HG02970 (cell line): ENCODE results near the gene IGLON5.

Experiments
- ATAC-seq: cut with Tn5 transposase; IDR thresholded peaks from one replicate; pipeline ENCODE4 v1.9.1; 2021; ENCODE audit warnings: mild to moderate bottlenecking, moderate library complexity, moderate number of reproducible peaks; ENCODE audit not compliant: unreplicated experiment, low FRiP score

The IGLON5 gene

DNA sequence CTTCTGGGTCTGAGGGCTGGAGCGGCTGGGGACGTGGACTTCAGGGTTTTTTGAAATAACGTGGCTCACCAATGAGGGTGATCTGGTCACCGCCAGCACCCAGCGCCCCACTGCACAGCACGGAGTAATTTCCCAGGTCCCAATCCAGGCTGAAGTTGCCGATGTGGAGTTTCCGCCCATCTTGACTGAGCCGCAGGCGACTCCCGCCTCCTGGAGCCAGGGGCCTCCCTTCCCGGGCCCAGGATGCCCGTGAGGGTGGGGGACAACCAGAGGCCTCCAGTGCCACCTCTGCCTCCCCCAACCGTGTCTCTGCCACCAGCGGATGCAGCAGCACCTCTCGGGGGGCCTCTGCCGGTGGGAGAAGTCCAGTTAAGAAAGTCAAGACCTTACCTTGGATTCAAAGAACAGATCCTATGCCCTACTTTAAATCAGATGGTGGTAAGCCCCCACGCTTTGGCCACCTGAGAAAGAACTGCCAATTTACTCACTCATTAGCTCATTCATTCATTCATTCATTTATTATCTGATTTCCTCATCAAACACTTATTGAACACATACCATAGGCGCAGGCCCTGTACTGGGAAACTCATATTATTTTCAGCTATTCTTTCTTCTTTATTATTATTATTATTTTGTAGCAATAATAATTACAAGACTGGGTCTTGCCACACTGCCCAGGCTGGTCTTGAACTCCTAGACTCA is 26.6 kb downstream of the IGLON5 start:
- no peak for ATAC-seq

DNA sequence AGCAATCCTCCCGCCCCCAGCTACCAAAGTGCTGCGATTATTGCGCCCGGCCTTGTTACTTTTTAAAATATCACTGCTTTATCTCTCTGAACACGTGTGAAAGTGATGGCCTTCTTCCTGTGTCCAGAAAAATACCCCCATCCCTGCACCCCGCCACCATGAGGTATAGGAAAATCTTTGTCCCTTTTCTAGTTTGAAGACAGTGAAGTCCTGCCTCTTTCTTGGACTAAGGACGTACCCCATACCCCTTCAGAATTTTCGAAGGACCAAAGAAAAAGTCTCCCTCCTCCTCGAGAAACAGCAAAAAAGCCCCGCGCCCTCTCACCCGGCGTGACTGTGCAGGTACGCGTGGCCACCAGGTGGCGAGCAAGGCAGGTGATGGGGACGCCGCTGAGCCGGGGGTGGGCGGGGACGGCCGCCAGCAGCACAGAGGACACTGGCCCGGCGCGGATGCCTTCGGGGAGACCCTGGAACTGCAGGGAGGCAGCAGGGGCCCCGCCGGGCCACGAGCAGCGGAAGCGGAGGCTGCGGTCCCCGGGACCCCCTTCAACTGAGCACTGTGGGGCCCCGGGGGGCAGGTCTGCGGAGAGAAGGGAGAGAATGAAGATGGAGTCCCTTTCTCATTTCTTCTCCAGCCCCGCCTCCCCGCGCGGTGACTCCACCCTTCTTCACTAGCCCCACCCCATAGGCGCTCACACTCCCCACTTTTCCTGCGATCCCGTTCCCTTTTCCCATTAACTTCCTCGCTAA is 27.3 kb downstream of the IGLON5 start:
- ATAC-seq = peak; percentile 59

GRCh38 chr19:51339313-51339686 is 27.9 kb downstream of the IGLON5 start:
- ATAC-seq = no peak

DNA sequence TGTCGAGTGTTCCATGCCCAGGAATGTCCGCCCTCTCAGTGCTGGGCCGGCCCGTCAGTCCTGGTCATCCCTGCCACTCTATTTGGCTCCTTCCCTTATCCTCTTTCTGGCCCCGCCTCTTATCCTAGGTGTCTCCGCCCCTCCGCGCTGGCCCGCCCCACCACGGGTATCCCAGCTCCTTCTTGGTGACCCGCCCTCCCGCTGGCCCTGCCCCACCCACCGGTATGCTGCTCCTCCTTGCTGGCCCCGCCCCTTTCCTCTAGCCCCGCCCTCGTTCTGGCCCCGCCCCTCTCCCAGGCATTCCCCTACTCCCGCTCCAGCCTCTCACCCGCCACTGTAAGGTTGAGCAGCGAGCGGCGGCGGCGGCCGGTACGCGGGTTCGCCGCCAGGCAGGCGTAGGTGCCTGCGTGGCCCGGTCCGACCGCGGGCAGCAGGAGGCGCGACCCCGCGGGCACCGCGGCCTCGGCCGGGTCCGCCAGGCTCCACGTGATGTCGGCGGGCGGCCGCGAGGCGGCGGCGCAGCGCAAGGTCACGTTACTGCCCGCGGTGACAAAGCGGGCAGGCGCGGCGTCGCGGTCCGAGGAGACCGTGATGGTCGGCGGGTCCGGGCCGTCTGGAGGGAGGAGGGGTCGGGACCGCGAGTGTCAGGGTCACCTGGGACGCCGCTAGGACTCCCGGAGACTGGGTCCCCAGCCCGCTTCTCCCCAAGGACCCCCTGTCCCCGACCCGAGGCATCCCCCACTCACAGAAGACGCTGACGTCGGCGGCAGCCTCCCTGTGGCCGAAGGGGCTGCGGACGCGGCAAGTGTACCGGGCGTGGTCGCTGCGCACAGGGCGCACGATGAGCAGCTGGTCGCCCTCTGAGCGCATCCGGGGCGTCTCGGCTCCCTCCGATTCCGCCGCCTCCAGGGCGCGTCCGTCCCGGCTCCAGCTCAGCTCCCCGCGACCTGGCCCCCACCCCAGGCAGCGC is 28.5 kb downstream of the IGLON5 start:
- peak; percentile 47 for ATAC-seq

GRCh38 chr19:51341066-51341465 is 29.6 kb downstream of the IGLON5 start:
- no peak for ATAC-seq

DNA sequence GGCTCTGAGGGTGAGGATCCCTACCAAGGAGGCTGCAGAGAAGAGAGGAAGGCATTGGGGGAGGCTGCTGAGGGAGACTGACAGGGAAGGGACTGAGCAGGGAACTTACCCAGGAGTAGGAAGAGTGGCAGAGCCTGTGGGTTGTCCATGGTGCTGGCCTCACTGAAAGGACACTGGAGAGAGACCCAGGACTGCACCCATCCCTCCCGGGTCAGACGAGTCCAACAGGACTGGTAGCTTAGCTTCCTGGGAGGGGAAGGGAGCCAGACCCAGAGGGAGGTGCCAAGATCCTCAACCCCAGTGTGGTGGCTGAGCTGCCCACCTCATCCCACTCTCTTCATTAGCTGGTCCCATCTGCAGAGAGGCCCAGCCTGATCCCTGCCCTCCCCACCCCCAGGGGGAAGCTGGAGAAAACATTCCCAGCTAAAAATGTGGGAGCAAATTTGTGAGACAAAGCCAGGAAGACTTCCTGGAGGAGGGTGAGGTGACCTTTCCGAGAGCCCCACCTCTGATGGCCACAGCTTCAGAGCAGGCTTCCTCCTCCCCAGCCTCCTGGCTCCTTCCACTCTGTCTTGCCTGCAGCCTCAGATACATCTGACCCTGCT is 30.6 kb downstream of the IGLON5 start, which contains the start of gene VSIG10L:
Gene VSIG10L (minus strand): TSS at position 164 of the 605 bp plus-strand sequence. CDS start 15 bp downstream, at position 149.
- no peak for ATAC-seq

GRCh38 chr19:51342631-51343569 is 31.5 kb downstream of the IGLON5 start:
- ATAC-seq = no peak

- ATAC-seq = no peak
Observed at GRCh38 chr19:51345076-51345620, 33.7 kb downstream of the IGLON5 start.

DNA sequence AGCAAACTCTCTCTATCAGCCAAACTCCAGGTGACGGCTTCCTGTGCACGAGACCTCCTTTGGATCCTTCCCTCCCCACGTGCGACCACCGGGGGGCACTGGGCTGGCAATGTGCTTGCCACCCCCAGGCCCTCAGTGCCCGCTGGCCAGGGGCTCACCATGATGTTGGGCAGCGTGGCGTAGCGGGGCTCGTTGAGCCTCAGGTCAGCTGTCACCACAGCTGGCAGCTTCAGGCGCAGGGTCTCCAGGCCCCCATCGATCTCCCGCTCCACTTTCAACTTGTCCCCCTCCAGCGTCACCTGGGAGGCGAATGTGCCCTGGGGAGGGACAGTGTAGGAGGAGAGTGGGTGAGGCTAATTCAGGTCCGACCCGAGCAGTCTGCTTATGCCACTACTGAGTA is 35.3 kb downstream of the IGLON5 start:
- ATAC-seq = no peak

DNA sequence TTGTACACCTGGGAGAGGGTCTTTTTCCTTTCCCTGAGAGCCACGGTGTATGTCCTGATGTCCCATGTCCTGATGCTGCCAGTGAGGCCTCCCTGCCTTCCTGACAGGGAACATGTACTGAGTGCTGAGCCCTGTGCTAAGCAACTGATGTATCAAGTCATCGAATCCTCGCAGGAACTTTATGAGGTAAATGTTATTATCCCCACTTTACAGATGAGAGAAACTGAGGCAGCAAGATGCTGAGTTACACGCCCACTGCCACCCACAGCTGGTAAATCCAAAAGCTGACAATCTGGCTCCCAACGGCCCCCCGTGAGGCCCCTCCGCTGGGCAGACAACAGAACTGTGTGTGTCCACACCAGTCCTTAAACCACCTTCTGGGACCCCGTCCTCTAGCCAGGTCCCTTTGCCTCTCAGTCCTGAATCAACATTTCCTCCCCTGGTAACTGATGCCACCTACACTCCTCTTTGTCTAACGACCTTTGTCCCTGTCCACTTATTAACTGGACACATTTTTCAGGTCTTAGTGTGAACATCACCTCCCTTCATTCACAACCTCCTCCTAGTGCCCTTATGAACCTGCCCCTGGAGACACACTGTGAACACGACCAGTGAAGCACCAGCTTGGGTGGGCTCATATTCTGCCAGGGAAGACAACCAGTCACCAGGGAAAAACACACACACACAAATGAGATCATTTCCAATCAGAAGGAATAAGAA is 35.9 kb downstream of the IGLON5 start:
- no peak for ATAC-seq

DNA sequence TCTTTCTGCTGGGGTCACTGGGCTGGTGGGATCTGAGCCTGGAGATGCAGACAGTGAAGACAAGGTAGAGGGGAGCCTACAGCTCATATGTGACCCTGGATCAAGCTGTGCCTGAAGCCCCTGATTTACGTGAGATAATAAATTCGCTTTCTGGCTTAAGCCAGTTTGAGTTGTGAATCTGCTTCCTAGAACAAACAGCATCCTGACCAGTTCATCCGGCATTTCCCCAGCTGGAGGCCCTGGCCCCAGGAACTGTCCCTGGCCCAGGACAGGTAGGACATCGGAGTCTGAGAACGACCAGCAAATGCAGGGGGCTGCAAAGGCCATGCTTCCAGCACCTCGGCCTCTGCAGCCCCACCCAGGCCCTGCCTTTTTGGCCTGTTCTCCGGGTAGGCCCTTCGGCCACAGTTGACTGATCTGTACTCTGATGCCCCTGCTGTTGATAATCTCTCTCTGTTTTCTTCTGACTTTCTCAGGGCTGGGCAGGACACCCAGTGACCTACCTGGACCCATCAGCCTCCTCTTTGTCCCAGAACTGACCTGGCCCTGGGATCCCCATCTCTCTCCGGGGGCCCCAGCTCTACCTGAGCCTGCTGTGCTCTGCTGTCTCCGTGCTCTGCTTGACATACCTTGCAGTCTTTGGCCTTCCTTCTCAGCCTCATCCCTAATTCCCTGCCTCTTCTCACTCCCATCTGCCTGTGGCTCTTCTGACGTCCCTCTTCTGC is 40.0 kb downstream of the IGLON5 start:
- ATAC-seq = no peak

DNA sequence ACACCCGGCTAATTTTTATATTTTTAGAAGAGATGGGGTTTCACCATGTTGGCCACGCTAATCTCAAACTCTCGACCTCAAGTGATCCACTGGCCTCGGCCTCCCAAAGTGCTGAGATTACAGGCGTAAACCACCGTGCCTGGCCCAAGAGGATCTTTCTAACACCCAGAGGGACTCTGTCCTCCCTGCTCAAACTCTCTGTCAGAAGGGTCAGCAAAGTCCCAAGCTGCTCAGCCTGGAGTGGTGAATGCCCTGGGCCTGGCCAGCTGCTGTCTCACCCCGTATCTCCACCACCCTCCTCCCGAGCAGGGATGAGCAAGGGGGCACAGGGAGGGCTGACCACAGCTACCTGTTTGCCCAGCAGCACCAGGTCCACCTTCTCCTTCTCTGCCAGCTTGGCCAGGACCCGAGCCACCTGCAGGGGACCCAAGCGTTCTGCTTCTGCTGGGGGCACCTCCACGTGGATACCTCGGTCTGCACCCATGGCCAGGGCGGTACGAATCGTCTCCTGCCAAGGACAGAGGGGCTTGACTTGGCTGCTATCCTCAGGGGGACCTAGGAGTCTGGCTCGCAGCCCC is 41.4 kb downstream of the IGLON5 start:
- ATAC-seq = no peak

DNA sequence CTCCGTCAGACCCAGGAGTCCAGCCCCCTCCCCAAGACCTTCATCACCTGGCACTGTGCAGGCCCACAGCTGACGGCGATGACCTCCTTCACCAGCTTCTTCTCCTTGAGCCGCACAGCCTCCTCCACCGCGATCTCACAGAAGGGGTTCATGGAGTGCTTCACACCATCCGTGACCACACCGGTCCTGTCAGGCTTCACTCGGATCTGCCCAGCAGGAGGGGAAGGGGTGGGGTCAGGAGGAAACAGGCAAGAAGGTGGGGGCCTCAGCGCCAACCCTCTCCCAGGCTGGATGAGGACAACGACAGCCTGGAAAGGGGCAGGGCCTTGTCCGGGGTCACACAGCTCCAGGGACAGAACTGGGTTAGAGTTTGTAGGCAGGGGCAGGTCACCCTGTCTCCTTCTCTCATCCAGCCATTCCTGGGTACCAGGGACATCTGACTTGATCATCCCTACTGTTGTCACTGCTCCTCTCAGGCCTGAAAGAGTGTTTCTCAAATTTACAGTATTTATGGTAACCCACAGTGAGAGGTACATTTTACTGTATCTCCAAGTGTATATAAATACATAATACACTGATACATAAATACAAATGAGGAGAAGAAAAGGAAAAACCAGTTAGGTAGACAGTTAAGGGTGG is 42.8 kb downstream of the IGLON5 start:
- ATAC-seq = no peak

GRCh38 chr19:51354742-51355148 is 43.3 kb downstream of the IGLON5 start:
- no peak for ATAC-seq

GRCh38 chr19:51356159-51356801 is 44.8 kb downstream of the IGLON5 start:
- no peak for ATAC-seq

DNA sequence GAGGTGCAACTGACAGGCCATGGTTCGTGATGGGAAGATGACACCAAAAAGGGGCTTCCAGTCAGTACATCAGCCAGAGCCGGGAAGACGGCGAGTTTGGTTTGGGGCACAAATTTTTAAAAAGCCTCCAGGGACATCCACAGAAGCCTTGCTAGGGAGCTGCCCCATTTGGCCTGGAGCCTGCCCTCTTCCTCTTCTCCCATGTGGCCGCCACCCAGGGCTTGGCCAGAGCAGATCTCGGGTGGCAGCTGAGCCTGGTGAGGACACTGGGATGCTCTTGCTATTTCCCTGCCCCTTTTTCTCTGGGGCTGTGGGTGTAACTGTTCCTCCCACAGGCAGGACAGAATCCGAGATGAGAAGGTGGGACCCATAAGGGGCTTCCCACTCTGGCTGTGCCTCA is 46.5 kb downstream of the IGLON5 start:
- ATAC-seq = no peak
